Stimulated activated CD8-positive, alpha-beta memory T cell treated with anti-CD3 and anti-CD28 coated beads, Interleukin-12 subunit alpha, Interleukin-12 subunit beta, amount 100 ng/mL, for 24 hours (primary cell): ENCODE results near the gene DNAJB5.
"Not testable (repeated sequence)": the region's sequence is repeated elsewhere in the genome, so short reads cannot be mapped to it uniquely, and the experiment has no call there.

ENCODE experiments used
- DNase-seq: peaks from one replicate; pipeline ENCODE4 v3.0.0-alpha.2; 2020; ENCODE audit errors: extremely low read depth

The DNAJB5 gene

DNA sequence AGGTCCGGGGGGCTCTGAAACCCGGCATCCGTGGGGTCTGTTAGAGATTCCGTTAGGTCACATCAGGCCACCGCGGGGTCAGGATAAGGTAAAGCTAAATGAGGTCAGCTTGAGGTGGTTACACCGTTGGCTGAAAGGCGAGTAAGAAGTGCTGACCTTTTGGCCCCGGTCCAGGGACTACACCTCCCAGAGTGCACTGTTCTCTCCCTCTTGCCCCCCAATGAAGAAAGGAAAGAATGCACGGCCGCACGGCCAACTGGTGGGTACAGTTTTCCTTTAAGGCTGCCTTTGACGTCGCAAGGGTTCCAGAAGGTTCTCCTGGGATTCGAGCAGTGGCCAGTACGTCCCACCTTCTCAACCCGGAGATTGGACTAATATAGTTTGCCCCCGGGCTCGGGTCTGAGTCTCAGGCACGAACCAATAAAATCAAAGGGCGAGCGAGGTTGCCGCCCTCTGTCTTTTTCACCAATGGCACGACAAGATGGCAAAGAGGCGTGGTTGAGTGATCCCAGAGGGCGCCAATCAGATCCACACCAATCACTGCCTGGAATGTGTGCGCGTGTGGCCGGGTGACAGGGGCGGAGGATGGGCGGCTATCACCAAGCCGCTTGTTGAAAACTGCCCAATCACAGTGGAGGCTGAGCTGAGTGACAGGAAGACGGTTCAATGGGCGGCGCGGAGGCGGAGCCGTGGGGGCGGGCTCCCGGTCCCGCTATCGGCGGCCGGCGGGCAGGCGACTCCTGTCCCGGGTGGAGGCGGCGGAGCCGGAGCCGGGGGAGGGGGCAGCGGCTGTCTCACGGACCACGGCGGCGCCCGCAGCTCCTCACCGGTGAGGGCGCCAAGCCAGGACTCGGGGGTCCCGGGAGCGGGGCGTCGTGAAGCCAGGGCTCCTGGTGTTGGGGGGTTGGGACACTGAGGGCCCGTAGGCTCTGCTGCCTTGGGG, at the start of gene DNAJB5:
DNAJB5 (plus strand) TSS at position 743 of the 943 bp plus-strand sequence. CDS start 886 bp downstream, outside the sequence.
- DNase-seq = peak; percentile 91

DNA sequence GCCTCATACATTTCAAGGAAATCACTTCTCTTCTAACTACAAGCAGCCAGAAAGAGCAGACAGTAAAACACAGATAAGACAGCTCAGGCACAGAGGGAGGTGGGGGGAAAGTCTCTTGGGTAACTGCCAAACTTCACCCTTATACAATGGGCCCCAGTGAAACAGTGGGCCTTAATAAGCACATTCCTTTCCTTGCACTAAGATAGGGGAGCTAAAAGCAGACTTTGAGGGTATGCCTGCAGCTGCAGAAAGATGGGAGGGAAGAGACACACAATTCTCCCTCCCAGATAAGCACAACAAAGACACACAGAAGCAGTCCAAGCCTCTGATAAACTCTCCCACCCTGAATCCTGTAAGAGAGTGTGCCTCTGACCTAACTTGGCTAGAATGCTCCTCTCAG, 49.6 kb upstream of the DNAJB5 start:
- not testable (repeated sequence) for DNase-seq

DNA sequence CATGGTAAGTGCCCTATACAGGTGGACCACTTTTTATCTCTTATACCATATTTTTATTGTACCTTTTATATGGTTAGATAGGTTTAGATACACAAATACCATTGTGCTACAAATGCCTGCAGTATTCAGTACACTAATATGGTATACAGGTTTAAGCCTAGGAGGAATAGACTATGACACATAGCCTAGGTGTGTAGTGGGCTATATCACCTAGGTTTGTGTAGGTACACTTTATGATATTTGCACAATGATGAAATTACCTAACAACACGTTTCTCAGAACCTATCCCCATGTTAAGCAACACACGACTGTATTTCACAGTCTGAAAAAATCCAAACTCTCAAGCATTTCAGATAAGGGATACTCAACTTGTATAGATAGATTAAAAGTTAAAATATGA, 41.1 kb upstream of the DNAJB5 start:
- no peak for DNase-seq

DNA sequence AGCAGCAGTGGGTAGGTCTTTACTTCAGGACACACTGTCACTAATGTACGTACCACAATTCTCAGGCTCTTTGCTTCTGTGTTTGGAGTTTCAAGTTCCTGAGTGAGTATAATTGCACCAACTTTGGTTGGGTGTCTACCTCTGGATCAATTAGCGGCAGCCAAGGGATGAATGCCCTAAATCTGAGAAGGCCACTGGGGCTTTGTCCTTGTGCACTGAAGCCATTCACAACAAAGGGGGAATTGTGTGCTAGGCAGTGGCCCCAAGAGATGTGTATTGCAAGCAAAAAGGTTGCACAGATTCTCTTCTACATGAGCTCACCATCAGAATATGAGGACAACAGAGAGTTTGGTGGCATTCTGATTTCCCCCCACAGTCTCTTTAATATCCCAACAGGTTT, 35.3 kb upstream of the DNAJB5 start:
- no peak for DNase-seq

DNA sequence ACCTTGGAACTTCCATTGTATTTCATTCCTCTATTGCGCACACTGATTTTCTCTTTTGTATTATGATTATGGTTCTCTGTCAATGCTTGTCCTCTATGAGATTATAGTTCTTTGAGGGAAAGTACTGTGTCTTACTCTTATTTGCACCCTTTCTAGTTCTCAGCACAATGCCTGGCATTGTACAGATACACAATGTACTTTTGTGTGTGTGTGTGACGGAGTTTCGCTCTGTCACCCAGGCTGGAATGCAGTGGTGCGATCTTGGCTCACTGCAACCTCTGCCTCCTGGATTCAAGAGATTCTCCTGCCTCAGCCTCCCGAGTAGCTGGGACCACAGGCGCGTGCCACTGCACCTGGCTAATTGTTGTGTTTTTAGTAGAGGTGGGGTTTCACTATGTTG, 33.5 kb upstream of the DNAJB5 start:
- not testable (repeated sequence) for DNase-seq

DNA sequence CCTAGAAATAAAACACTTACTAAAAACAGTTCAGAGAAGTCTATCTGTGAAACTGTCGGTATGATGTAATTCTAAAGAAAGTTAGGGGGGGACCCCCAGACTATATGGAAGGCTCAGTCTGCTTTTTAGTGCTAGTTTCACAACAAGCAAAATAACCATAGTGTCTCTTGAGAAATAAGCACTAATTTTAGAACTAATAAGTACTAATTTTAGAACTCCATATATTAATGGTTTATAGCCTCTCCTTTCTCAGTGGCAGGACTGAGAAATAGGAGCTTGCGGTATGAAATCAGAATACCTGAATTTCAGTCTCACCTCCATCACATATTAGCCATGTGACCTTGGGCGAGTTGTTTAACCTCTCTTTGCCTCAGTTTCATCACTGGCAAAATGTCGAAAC, 32.9 kb upstream of the DNAJB5 start:
- no peak for DNase-seq

DNA sequence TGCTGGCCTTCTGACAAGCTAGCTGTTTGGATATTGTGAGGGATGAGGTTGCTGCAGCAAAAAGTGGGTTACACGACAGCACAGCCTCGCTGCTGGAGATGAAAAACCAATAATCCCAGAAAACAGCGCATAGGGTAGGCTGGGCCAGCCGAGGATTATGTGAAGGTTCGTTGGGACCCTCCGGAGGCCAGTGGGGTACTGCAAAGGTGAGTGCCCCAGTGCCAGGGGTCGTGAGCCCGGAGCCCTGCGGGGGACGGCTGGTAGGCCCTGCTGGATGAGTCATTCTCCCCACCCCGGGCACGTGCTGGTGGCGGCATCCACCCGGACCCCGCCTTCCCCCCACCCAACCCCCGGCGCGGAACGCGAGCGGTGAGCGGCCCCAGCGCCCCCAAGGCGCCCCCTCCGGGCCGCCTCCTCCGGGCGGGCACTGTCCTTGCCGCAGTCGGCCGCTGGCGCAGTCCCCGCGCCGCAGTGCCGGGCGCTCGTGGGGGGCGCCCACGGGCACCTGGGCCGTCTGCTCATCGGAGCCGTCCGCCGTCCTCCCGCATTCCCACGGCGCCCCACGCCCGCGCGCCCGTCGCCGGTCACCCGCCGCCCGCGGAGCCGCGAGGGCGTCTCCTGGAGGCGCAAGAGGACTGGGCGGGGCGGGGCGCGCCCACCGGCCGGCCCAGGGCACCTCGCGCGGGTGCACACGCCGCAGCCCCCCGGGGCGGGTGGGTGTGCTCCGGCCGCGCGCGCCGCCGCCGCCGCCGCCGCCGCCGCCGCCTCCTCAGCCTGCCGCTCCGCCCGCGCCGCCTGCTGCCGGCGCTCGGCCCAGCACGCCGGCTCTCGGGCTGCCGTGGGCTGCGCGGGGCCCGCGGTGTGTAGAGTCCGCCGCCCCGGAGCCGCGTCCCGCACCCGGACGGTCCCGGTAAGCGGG, 31.8 kb upstream of the DNAJB5 start, which contains the start of gene PHF24:
PHF24 (plus strand) TSS at position 794 of the 919 bp plus-strand sequence. CDS start 13,014 bp downstream, outside the sequence.
- no peak for DNase-seq

DNA sequence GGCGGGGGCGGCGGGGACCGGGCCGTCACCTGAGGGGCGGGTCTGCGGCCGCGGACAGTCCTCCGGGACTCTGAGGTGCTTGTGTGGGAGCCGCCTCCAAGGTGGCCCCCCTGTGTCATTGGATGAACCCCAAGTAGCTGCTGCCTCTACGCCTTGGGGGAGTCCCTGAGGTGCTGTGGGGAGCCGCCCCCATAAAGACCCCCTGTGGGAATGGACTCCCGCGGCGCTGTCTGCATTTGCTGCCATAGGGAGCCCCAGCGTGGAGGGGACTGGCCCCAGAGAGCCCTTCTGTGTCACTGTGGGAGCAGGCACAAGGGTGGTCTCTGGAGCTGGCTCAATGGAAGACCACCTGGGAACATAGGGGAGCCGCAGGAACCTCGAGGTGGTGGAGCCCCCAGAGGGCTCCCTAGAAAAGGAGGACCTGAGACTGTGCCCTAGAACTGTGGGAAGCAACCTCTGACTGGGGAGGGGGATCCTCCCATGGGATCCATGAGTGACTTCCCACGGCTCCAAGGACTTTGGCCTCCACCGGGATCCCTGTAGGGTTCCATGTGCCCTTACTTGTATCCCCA, 31.0 kb upstream of the DNAJB5 start:
- DNase-seq = no peak

DNA sequence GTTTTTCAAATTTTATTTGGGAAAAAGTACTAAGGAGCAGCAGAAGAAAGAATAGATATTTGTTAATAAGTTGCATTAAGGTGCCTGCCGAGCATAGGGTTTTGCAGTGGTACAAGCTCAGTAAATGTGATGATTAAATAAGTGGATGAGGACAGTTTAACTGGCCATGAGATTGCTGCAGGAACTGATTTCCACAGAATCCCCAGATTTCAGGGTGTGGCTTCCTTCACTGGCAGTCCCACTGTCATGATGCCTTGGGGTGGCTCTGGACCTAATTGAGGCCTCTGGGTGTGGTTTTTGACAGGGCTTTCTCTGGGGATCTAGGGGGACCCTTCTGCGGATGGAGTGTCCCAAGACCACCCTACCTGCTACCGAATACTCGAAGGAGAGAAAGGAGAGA, 30.1 kb upstream of the DNAJB5 start:
- no peak for DNase-seq

DNA sequence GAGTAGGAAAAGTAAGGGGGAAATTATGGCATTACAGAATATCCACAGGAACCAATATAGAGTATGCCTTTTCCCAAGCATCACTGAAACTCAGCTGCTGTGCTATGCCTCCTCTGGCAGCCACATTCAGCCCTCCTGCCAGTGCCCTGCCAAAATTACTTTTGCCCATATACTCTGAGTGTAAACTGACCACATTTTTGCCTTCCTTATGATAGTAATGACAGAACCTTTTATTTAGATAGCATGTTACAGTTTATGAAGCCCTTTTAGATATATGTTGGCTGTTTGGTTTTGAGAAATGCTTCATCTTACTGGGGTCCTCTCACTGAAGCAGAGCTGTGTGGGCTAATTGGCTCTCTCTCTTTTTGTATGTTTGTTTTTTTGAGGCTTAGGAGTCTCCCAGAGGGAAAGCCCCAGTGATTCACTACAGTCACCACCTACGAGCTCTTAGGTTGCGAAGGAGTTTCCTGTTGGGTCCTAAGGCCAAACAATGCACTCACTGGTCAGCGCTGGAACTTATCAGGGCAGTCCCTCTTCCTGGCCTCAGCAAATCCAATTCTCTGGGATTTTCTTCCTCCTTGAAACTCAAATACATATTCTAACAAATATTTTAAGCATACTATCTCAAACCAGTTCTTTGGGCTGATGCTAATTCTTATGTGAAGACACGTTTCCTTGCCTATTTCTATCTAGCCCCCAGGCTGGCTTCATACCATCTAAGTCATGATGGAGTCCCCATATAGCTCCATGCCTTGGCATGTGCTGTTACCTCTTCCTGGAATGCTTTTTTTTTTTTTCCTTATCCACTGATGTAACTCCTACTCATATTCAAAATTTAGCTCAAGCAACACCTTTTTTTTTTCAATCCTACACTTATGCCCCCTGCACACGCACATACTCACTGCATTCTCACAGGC, 27.7 kb upstream of the DNAJB5 start:
- DNase-seq = no peak

DNA sequence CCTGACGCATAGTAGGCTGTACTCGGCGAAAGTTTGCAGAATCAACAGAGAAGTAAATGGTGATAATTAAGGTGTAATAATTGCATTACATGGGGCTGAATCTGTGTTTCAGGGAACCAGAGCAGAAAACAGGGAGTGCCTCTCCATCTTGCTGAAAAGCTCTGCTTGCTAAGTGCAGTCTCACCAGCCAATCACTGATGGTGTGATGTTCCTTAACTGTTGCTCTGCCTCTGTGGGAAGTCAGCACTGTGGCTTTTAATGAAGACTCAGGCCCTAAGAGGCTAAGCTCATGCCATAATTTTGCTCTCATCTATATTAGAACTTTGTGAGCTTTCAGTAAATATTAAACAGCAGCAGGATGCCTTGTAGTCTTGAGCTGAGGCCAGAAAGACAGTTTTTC, 27.0 kb upstream of the DNAJB5 start:
- no peak for DNase-seq

DNA sequence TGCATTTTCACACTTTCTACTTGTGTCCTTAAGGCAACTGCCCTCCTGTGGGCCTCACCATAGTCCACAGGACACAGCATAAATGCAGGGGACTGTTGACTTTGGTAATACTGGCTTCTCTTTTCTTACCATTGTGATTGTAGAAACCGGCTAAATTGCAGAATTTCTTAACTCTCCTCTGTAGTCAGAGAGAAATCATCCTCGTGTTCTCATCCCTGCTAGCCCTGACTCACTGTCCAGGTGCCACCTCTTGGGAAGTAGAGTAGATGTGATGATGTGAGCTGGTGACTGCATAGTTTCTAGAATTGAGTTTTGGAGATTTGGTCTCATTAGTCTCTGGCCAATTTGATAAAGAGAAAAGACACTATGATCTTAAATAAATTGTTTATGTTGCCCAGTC, 26.0 kb upstream of the DNAJB5 start:
- DNase-seq = no peak

DNA sequence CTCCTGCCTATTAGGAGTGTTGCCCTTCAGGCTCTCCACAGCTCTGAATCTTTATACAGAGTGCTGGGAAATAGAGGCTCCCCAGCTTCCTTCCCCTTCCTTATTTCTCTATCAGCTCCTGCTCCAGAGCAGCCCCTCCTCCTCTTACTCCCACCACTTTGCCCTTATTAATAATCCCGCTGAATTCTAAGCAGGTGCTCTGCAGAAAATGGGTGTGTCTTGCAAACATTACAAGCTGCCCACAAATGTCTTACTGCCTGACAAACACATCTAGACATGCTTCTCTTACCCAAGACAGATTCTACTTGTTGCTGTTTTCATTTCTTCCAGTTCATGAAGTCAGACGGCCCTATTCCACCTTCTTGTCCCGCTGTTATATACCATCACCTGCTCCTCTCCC, 25.1 kb upstream of the DNAJB5 start:
- no peak for DNase-seq

DNA sequence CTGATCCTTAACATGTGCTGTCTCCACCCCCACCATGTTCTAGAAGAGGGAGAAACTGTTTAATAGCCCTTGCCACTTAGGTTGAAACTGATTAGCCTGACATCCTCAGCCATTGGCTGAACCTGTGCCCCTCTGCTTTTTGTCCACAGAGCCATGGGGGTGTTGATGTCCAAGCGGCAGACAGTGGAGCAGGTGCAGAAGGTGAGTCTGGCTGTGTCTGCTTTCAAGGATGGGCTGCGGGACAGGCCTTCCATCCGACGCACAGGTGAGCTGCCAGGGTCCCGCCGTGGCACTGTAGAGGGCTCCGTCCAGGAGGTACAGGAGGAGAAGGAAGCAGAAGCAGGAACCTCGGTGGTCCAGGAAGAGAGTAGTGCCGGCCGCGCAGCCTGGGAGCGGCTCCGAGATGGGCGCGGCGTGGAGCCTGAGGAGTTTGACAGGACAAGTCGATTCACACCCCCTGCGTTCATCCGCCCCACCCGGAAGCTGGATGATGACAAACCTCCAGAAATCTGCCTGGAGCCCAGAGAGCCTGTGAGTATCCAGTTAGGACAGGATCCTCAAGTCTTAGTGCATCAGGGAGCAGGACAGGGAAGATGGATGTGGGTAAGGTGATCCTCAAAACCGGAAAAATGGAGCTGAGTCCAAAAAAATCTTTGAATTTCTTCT, 18.3 kb upstream of the DNAJB5 start:
- DNase-seq = no peak

DNA sequence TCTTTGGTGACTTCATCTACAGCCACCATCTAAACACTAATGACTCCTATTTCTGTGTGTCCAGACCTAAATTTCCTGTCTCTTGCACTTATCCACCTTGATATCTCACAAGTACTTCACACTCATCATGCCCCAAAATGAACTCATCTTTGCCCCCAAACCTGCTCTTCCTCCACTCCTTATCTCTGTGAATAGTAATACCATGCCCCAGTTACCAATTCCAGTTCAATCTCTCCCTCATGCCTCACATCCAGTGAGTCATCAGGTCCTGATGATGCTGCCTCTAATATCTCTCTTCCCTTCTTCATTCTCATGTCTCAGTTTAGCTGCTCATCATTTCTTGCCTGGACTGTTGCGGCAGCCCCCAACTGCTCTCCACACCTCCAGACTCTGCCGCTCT, 14.9 kb upstream of the DNAJB5 start:
- DNase-seq = no peak

DNA sequence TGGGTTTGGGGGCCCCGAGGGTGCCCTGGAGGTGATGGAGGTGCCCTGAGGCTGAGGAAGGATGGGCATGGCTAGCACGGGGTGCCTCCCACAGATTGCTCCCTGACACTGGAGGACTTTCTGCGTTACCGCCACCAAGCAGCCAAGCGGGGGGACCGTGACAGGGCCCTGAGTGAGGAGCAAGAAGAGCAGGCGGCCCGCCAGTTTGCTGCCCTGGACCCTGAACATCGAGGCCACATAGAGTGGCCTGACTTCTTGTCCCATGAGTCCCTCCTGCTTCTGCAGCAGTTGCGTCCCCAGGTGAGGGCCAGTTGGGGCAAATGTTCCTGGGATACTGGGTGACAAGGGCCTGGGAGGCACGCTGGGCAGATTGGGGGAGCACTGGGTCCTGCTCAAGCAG, 13.1 kb upstream of the DNAJB5 start:
- no peak for DNase-seq

DNA sequence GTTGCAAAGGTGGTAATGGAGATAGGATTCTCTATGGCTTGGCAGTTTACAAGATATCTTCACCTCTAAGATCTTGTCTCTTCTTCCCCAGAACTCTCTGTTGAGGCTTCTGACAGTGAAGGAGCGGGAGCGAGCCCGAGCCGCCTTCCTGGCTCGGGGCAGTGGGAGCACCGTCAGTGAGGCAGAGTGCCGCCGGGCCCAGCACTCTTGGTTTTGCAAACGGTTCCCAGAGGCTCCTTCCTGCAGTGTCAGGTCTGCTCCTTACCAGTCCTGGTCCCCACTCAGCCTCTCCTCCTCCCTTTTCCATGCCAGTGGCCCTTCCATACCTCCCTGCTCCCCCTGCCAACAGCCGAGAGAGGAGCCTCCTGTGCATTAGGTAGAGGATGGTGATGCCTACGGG, 12.6 kb upstream of the DNAJB5 start:
- DNase-seq = no peak

DNA sequence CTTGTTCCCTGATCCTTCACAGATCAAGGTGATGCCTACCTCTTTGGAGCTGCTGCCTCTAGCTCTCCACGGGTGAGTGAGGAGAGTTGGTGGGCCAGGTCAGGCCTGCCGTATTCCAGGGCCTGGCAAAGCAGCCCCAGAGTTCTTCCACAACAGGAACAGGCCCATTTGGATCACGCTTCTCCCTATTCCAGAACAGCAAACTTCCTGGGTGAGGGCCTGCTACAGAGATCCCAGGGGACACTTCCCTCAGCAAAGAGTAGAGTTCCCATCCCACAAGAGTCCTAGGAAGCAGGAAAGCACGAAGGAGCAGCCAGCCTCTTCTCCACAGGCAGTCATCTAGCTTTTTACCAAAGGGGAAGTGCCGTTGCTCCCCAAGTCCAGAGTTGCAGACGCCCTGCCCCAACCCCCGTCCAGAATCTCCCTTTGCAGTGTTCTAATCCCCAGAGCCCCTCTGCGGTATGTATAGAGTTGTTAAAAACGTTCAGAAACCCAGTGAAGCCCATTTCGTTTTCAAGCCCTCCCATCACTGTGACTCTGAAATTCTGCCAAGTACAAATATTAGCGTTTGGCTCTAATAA, 9.3 kb upstream of the DNAJB5 start:
- no peak for DNase-seq

DNA sequence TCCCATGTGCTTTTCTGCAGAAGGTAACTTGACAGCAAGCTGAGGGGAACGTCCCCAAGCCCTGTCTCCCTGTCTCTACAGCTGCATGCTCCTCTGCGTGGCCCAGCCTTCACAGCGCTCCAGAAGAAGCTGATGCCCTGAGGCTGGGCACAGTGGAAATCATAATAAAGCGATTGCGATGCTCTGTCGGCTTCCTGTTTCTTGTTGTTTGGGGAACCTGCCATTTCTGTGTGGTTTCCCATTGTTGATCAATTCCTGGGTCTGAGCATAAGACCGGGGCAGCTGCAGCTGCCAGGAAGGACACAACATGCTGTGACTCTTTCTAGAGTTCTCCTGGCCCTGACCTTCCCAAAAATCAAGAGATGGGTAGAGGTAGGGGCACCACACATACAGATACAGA, 7.2 kb upstream of the DNAJB5 start:
- no peak for DNase-seq

DNA sequence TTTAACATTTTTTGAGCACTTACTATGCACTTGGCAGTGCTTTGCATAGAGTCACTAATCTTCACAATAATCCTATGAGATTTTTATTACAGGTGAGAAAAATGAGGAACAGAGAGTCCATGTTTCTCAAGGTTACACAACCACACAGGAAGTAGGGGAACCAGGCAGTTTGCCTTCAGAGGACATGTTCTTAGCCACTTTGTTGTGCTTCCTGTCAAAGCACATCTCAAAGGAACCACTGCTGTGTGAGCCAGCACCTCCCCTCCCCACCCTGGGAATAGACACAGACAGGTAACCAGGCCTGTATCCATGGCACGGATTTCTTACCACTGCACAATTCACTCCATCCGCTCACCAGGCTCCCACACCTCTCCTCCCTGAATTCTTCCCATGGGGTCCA, 6.3 kb upstream of the DNAJB5 start:
- DNase-seq = no peak
